ENCODE results near the gene TMEM120A. TPM values are rescaled to one million over a fixed set of nuclear protein-coding genes. Genes with fewer than 3 reads are reported as not detected.

Gene TMEM120A
- total RNA-seq, 4 donors from 2014 or later: 14.4 to 53.9 (median 20.1) TPM

GRCh38 chr7:76002822-76003221, 8.4 kb upstream of the TMEM120A start:
- no peaks in the 10 kb centered on the region for H3K4me1 ChIP-seq
- H3K27ac ChIP-seq: no peak overlapping the region
- no peaks in the 10 kb centered on the region for H3K9me3 ChIP-seq
- intact Hi-C loops (cut with DNase I): no loop called here
- TF ChIP-seq POLR2A (IDR thresholded peaks at IDR 0.05) (no peak), CTCF (IDR thresholded peaks at IDR 0.05) (no peak)
- WGBS, 2 donors: 92 to 100% methylated on average over 3 of the region's 3 CpGs
- no peak overlapping the region for H3K4me3 ChIP-seq
- H3K27me3 ChIP-seq: no peaks in the 10 kb centered on the region
- DNase-seq: no peak
- H3K36me3 ChIP-seq: peaks cover 0 to 79% (median 9%) of the 10 kb centered on the region in 3 donors

GRCh38 chr7:76002139-76002538, 7.7 kb upstream of the TMEM120A start:
- Histone ChIP-seq H3K27me3 (no peaks in the 10 kb centered on the region), H3K4me3 (no peak overlapping the region), H3K36me3 (peaks cover 0 to 78% (median 9%) of the 10 kb centered on the region in 3 donors), H3K27ac (no peak overlapping the region), H3K4me1 (no peaks in the 10 kb centered on the region), H3K9me3 (no peaks in the 10 kb centered on the region)
- intact Hi-C loops (cut with DNase I): no loop called here
- WGBS, 2 donors: 88 to 90% methylated on average over 5 to 6 of the region's 6 CpGs
- no peak for DNase-seq
- TF ChIP-seq CTCF (IDR thresholded peaks at IDR 0.05): no peak
- no peak for TF ChIP-seq POLR2A (IDR thresholded peaks at IDR 0.05)

DNA sequence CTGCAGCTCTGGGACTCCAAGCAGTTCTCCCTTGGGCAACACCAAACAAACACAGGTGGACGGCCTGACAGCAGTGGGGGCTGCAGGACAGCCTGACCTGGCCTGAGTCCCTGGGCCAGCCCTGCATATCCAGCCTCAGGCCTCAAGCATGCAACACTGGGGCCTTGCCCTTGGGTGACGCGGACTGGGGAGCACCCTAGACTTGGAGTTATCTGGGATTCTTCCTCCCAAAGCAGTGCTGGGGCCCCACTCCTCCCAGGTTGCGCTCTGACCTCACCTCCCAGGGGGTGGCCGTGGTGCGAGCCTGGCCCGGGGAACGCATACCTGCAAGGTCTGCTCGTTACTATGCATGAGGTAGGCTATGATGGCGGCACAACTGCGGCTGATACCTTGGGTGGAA, 6.2 kb upstream of the TMEM120A start:
- H3K36me3 ChIP-seq: peaks cover 4 to 88% (median 9%) of the 10 kb centered on the region in 3 donors
- H3K9me3 ChIP-seq: no peaks in the 10 kb centered on the region
- no peak for TF ChIP-seq POLR2A (IDR thresholded peaks at IDR 0.05)
- no peak for TF ChIP-seq CTCF (IDR thresholded peaks at IDR 0.05)
- DNase-seq: no peak
- no peaks in the 10 kb centered on the region for H3K27me3 ChIP-seq
- intact Hi-C loops (cut with DNase I): no loop called here
- 100% methylated on average over 3 of the region's 11 CpGs; no CpG with 5 or more reads in 1 of the 2 donors for WGBS, 2 donors
- no peaks in the 10 kb centered on the region for H3K4me1 ChIP-seq
- H3K27ac ChIP-seq: no peak overlapping the region
- H3K4me3 ChIP-seq: no peak overlapping the region

GRCh38 chr7:75998038-75998437, 3.6 kb upstream of the TMEM120A start:
- no peak for DNase-seq
- H3K9me3 ChIP-seq: no peaks in the 10 kb centered on the region
- intact Hi-C loops (cut with DNase I): no loop called here
- H3K4me1 ChIP-seq: peaks cover 13 to 22% (median 13%) of the 10 kb centered on the region in 3 donors
- 80% methylated on average over 1 of the region's 1 CpG; no CpG with 5 or more reads in 1 of the 2 donors for WGBS, 2 donors
- H3K36me3 ChIP-seq: peaks cover 0 to 64% (median 4%) of the 10 kb centered on the region in 3 donors
- TF ChIP-seq POLR2A (IDR thresholded peaks at IDR 0.05): no peak
- no peak for TF ChIP-seq CTCF (IDR thresholded peaks at IDR 0.05)
- no peak overlapping the region for H3K27ac ChIP-seq
- no peak overlapping the region for H3K4me3 ChIP-seq
- no peaks in the 10 kb centered on the region for H3K27me3 ChIP-seq

- no peak overlapping the region for H3K4me3 ChIP-seq
- H3K36me3 ChIP-seq: peaks cover 0 to 58% (median 4%) of the 10 kb centered on the region in 3 donors
- H3K4me1 ChIP-seq: peaks cover 15 to 34% (median 16%) of the 10 kb centered on the region in 3 donors
- no peak for DNase-seq
- H3K27ac ChIP-seq: no peak overlapping the region
- TF ChIP-seq POLR2A (IDR thresholded peaks at IDR 0.05) (no peak), CTCF (IDR thresholded peaks at IDR 0.05) (no peak)
- WGBS, 2 donors: 63 to 80% methylated on average over 2 to 3 of the region's 4 CpGs
- H3K9me3 ChIP-seq: no peaks in the 10 kb centered on the region
- H3K27me3 ChIP-seq: no peaks in the 10 kb centered on the region
- intact Hi-C loops (cut with DNase I): no loop called here
Measured at GRCh38 chr7:75996476-75996875, 2.1 kb upstream of the TMEM120A start.

All from esophagus squamous epithelium (tissue), 5 donors.